Measurements from ENCODE around the gene ATCAY.
"Not testable (repeated sequence)": the region's sequence is repeated elsewhere in the genome, so short reads cannot be mapped to it uniquely, and the experiment has no call there.

The ATCAY gene

GRCh38 chr19:3955688-3956087 is 75.2 kb downstream of the ATCAY start:
- H3K36me3 ChIP-seq (ENCODE audit: insufficient read depth, low read length): peaks cover 3% of the 10 kb centered on the region
- no peaks in the 10 kb centered on the region for H3K9me3 ChIP-seq (ENCODE audit: control insufficient read depth, insufficient read depth, low read length)

GRCh38 chr19:3958836-3959765 is 78.6 kb downstream of the ATCAY start:
- Histone ChIP-seq H3K36me3 (ENCODE audit: insufficient read depth, low read length) (peaks cover 17% of the 10 kb centered on the region), H3K4me1 (ENCODE audit: insufficient read depth, low read length) (no peaks in the 10 kb centered on the region; the same call in 1 of the 2 replicates), H3K9me3 (ENCODE audit: control insufficient read depth, insufficient read depth, low read length) (no peaks in the 10 kb centered on the region), H3K9ac (ENCODE audit: low read depth, low read length) (no peak overlapping the region)

More at GRCh38 chr19:3955688-3956087, 75.2 kb downstream of the ATCAY start:
- no peak overlapping the region for H3K9ac ChIP-seq (ENCODE audit: low read depth, low read length)
- peaks cover 5% of the 10 kb centered on the region; the same call in 1 of the 2 replicates for H3K4me1 ChIP-seq (ENCODE audit: insufficient read depth, low read length)

GRCh38 chr19:3959766-3960131 is 79.3 kb downstream of the ATCAY start:
- Histone ChIP-seq H3K9ac (ENCODE audit: low read depth, low read length) (no peak overlapping the region), H3K9me3 (ENCODE audit: control insufficient read depth, insufficient read depth, low read length) (no peaks in the 10 kb centered on the region), H3K36me3 (ENCODE audit: insufficient read depth, low read length) (peaks cover 21% of the 10 kb centered on the region), H3K4me1 (ENCODE audit: insufficient read depth, low read length) (no peaks in the 10 kb centered on the region; the same call in 1 of the 2 replicates)

- no peaks in the 10 kb centered on the region for H3K9me3 ChIP-seq (ENCODE audit: control insufficient read depth, insufficient read depth, low read length)
- H3K9ac ChIP-seq (ENCODE audit: low read depth, low read length): no peak overlapping the region
- H3K36me3 ChIP-seq (ENCODE audit: insufficient read depth, low read length): peaks cover 29% of the 10 kb centered on the region
- H3K4me1 ChIP-seq (ENCODE audit: insufficient read depth, low read length): no peaks in the 10 kb centered on the region
Measured at GRCh38 chr19:3961007-3961406, 80.5 kb downstream of the ATCAY start.

GRCh38 chr19:3963458-3964255 is 83.2 kb downstream of the ATCAY start:
- Histone ChIP-seq H3K9ac (ENCODE audit: low read depth, low read length) (no peak overlapping the region), H3K9me3 (ENCODE audit: control insufficient read depth, insufficient read depth, low read length) (no peaks in the 10 kb centered on the region), H3K4me1 (ENCODE audit: insufficient read depth, low read length) (peaks cover 15% of the 10 kb centered on the region), H3K36me3 (ENCODE audit: insufficient read depth, low read length) (peaks cover 49% of the 10 kb centered on the region)

- Histone ChIP-seq H3K9me3 (ENCODE audit: control insufficient read depth, insufficient read depth, low read length) (no peaks in the 10 kb centered on the region), H3K36me3 (ENCODE audit: insufficient read depth, low read length) (peaks cover 52% of the 10 kb centered on the region), H3K9ac (ENCODE audit: low read depth, low read length) (no peak overlapping the region), H3K4me1 (ENCODE audit: insufficient read depth, low read length) (peaks cover 20% of the 10 kb centered on the region)
Measured at GRCh38 chr19:3964256-3965194, 84.0 kb downstream of the ATCAY start.

GRCh38 chr19:3966051-3967017 is 85.8 kb downstream of the ATCAY start:
- Histone ChIP-seq H3K4me1 (ENCODE audit: insufficient read depth, low read length) (peaks cover 20% of the 10 kb centered on the region), H3K36me3 (ENCODE audit: insufficient read depth, low read length) (peaks cover 52% of the 10 kb centered on the region), H3K9me3 (ENCODE audit: control insufficient read depth, insufficient read depth, low read length) (no peaks in the 10 kb centered on the region), H3K9ac (ENCODE audit: low read depth, low read length) (no peak overlapping the region)

- Histone ChIP-seq H3K4me1 (ENCODE audit: insufficient read depth, low read length) (peaks cover 20% of the 10 kb centered on the region), H3K36me3 (ENCODE audit: insufficient read depth, low read length) (peaks cover 45% of the 10 kb centered on the region)
- H3K9ac ChIP-seq (ENCODE audit: low read depth, low read length); H3K9me3 ChIP-seq (ENCODE audit: control insufficient read depth, insufficient read depth, low read length): not testable (repeated sequence)
Measured at GRCh38 chr19:3967983-3968382, 87.5 kb downstream of the ATCAY start.

- Histone ChIP-seq H3K9ac (ENCODE audit: low read depth, low read length) (peak overlapping the region; percentile 99), H3K4me1 (ENCODE audit: insufficient read depth, low read length) (peaks cover 20% of the 10 kb centered on the region), H3K36me3 (ENCODE audit: insufficient read depth, low read length) (peaks cover 38% of the 10 kb centered on the region), H3K9me3 (ENCODE audit: control insufficient read depth, insufficient read depth, low read length) (no peaks in the 10 kb centered on the region)
Measured at GRCh38 chr19:3968556-3969434, 88.3 kb downstream of the ATCAY start.

GRCh38 chr19:3969435-3970312 is 89.2 kb downstream of the ATCAY start:
- H3K9me3 ChIP-seq (ENCODE audit: control insufficient read depth, insufficient read depth, low read length): no peaks in the 10 kb centered on the region
- H3K4me1 ChIP-seq (ENCODE audit: insufficient read depth, low read length): peaks cover 20% of the 10 kb centered on the region
- peak overlapping the region; percentile 99 for H3K9ac ChIP-seq (ENCODE audit: low read depth, low read length)
- peaks cover 35% of the 10 kb centered on the region for H3K36me3 ChIP-seq (ENCODE audit: insufficient read depth, low read length)

- H3K36me3 ChIP-seq (ENCODE audit: insufficient read depth, low read length): peaks cover 37% of the 10 kb centered on the region
- H3K9ac ChIP-seq (ENCODE audit: low read depth, low read length): peak overlapping the region; percentile 99
- peaks cover 20% of the 10 kb centered on the region for H3K4me1 ChIP-seq (ENCODE audit: insufficient read depth, low read length)
- no peaks in the 10 kb centered on the region for H3K9me3 ChIP-seq (ENCODE audit: control insufficient read depth, insufficient read depth, low read length)
Measured at GRCh38 chr19:3970313-3970807, 89.9 kb downstream of the ATCAY start.

Data from ES-I3 (cell line).